ENCODE data around the gene COX8A. TPM values are rescaled to one million over a fixed set of nuclear protein-coding genes. Genes with fewer than 3 reads are reported as not detected.

The COX8A gene
- total and polyA plus RNA-seq, 10 of the 15 experiments (the other 5 are each of a cell fraction or from before 2014, with no cell fraction given), result 243 to 1,476 (median 522) TPM

DNA sequence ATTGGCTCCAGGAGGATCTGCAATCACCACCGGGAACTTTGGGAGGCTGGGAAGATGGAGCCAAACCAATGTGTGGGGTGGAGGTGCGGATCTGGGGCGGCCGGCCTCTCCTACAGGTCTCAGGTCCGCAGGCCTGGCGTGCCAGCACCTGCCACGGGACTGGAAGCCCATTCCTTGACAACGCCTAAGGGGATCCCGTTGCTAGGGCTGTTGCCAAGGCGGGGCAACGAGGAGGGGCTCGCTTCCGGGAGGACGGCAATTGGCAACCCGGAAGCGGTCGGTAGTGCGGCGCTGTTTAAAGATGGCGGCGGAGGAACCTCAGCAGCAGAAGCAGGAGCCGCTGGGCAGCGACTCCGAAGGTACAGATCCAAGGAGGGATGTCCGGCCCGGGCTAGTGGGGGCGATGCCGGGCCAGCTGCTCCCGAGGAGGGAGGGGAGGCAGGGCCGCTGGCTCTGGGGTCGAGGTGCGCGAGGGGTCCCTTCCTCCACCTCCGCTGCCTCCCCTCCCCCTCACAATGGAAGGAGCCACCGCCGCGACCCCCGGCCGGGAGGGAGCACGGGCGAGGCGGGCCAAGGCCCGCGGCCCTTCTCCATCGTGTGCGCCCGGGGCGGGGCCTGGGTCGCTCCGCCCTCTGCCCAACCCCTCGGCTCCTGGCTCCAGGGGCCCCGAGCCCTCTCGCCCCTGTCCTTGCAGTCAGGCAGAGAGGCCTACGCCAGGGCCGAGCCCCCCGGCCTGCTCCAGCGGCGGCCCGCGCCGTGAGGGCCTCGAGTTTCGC, 11.9 kb downstream of the COX8A start, which contains the start of gene OTUB1 (continued):
- peak; percentile 75; the same call in 1 of the 2 replicates for TF ChIP-seq GATAD2B (conservative IDR thresholded peaks at IDR 0.05; ENCODE audit: low read depth)
- TF ChIP-seq, protein P1, sequence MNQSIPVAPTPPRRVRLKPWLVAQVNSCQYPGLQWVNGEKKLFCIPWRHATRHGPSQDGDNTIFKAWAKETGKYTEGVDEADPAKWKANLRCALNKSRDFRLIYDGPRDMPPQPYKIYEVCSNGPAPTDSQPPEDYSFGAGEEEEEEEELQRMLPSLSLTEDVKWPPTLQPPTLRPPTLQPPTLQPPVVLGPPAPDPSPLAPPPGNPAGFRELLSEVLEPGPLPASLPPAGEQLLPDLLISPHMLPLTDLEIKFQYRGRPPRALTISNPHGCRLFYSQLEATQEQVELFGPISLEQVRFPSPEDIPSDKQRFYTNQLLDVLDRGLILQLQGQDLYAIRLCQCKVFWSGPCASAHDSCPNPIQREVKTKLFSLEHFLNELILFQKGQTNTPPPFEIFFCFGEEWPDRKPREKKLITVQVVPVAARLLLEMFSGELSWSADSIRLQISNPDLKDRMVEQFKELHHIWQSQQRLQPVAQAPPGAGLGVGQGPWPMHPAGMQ (IDR thresholded peaks at IDR 0.05; ENCODE audit: borderline replicate concordance), result no peak
- TF ChIP-seq MXI1 (IDR thresholded peaks at IDR 0.05; ENCODE audit: low read depth, low read length), result peak; percentile 91
- peak; percentile 40; the same call in 1 of the 2 replicates for TF ChIP-seq MTA2 (IDR thresholded peaks at IDR 0.05; ENCODE audit: low read depth)
- 0 out of 2 replicates have a peak, but pooled peaks have one; percentile 46 for TF ChIP-seq PAX5 (IDR thresholded peaks at IDR 0.05; ENCODE audit: borderline replicate concordance, low read depth, low read length)
- peak; percentile 50; the same call in 1 of the 2 replicates for TF ChIP-seq TCF12 (IDR thresholded peaks at IDR 0.05; ENCODE audit: low read depth, low read length)
- TF ChIP-seq CEBPB (IDR thresholded peaks at IDR 0.05; ENCODE audit: borderline replicate concordance in 1 of 2, low read depth in 2 of 2, low read length in 2 of 2), result no peak
- TF ChIP-seq, protein P2, sequence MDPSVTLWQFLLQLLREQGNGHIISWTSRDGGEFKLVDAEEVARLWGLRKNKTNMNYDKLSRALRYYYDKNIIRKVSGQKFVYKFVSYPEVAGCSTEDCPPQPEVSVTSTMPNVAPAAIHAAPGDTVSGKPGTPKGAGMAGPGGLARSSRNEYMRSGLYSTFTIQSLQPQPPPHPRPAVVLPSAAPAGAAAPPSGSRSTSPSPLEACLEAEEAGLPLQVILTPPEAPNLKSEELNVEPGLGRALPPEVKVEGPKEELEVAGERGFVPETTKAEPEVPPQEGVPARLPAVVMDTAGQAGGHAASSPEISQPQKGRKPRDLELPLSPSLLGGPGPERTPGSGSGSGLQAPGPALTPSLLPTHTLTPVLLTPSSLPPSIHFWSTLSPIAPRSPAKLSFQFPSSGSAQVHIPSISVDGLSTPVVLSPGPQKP (IDR thresholded peaks at IDR 0.05; ENCODE audit: low read depth, low read length), result peak; percentile 46; the same call in 1 of the 2 replicates
- TF ChIP-seq RBBP5 (conservative IDR thresholded peaks at IDR 0.05), result no peak
- no peak for TF ChIP-seq CBX3 (IDR thresholded peaks at IDR 0.05; ENCODE audit: borderline replicate concordance, low read depth)
- TF ChIP-seq, protein P3, sequence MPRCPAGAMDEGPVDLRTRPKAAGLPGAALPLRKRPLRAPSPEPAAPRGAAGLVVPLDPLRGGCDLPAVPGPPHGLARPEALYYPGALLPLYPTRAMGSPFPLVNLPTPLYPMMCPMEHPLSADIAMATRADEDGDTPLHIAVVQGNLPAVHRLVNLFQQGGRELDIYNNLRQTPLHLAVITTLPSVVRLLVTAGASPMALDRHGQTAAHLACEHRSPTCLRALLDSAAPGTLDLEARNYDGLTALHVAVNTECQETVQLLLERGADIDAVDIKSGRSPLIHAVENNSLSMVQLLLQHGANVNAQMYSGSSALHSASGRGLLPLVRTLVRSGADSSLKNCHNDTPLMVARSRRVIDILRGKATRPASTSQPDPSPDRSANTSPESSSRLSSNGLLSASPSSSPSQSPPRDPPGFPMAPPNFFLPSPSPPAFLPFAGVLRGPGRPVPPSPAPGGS (IDR thresholded peaks at IDR 0.05; ENCODE audit: borderline replicate concordance, insufficient read depth, low read depth, low read length, poor library complexity, severe bottlenecking), result no peak
- TF ChIP-seq BRCA1 (IDR thresholded peaks at IDR 0.05; ENCODE audit: low read depth, low read length), result no peak
- no peak for TF ChIP-seq BCL11A (IDR thresholded peaks at IDR 0.05; ENCODE audit: low read depth, low read length)
- TF ChIP-seq POLR2A (IDR thresholded peaks at IDR 0.05; ENCODE audit: low read depth, low read length), result peak; percentile 96
- TF ChIP-seq ZNF384 (IDR thresholded peaks at IDR 0.05; ENCODE audit: borderline replicate concordance, low read depth, low read length), result no peak
- peak; percentile 93 for TF ChIP-seq SMARCA5 (IDR thresholded peaks at IDR 0.05)
- TF ChIP-seq ASH2L (IDR thresholded peaks at IDR 0.05; ENCODE audit: borderline replicate concordance, low read depth), result 0 out of 2 replicates have a peak, but pooled peaks have one; percentile 63
- no peak for TF ChIP-seq FOXM1 (IDR thresholded peaks at IDR 0.05; ENCODE audit: low read depth, low read length)
- no peak for TF ChIP-seq RCOR1 (conservative IDR thresholded peaks at IDR 0.05; ENCODE audit: low read depth, low read length)
- TF ChIP-seq YBX1 (IDR thresholded peaks at IDR 0.05), result no peak
- no peak for TF ChIP-seq KAT2A (conservative IDR thresholded peaks at IDR 0.05; ENCODE audit: control insufficient read depth, low read depth, low read length)
- TF ChIP-seq NRF1 (conservative IDR thresholded peaks at IDR 0.05; ENCODE audit: low read depth, low read length), result no peak
- TF ChIP-seq, protein P4, sequence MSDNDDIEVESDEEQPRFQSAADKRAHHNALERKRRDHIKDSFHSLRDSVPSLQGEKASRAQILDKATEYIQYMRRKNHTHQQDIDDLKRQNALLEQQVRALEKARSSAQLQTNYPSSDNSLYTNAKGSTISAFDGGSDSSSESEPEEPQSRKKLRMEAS (IDR thresholded peaks at IDR 0.05; ENCODE audit: low read depth, low read length), result 0 out of 2 replicates have a peak, but pooled peaks have one; percentile 7
